GM19043 (cell line): ENCODE data around the gene PTGFR.

Experiments used
- ATAC-seq: cut with Tn5 transposase; IDR thresholded peaks from one replicate; pipeline ENCODE4 v1.9.1; 2021; ENCODE audit warnings: low read depth; ENCODE audit not compliant: unreplicated experiment

PTGFR gene

GRCh38 chr1:78586572-78586971 lies 95.8 kb downstream of the PTGFR start:
- no peak for ATAC-seq

DNA sequence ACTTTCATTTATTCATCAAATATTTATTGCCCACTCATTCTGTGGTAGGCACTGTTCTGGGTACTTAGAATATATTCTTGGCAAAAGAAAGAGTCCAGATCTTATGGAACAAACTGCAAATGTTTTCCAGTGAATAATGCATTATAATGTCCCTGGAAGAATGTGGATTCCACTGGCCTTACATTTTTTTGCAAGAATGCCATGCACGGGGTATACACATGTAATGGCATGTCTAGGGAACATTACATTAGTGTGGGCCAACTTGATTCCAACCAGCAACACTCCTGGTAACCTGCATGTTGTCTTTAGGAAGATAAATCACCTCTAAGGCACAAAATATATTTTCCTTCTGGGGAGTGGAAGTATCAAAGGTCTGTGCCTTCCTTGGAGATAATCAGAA lies 96.4 kb downstream of the PTGFR start:
- no peak for ATAC-seq
